Nephron (organoid): ENCODE data around the gene MMP25.

Source experiments
- H3K27ac Mint-ChIP-seq, 3 experiments: 2 replicates each; pipeline ENCODE4 v1.8.0; 2020; ENCODE audit warnings: mixed read lengths in 3 of 3, mild to moderate bottlenecking in 2 of 3, moderate library complexity in 1 of 3
- H3K27me3 Mint-ChIP-seq: 2 replicates; pipeline ENCODE4 v1.8.0; 2021; ENCODE audit warnings: low read depth, mild to moderate bottlenecking, moderate library complexity, mixed read lengths
- H3K36me3 Mint-ChIP-seq: 2 replicates; pipeline ENCODE4 v1.8.0; 2020; ENCODE audit warnings: low read depth, mixed read lengths
- H3K4me1 Mint-ChIP-seq: 2 replicates; pipeline ENCODE4 v1.8.0; 2020; ENCODE audit warnings: mixed read lengths
- H3K4me3 Mint-ChIP-seq, 3 experiments: 2 replicates each; pipeline ENCODE4 v1.8.0; 2020; ENCODE audit warnings: mild to moderate bottlenecking in 3 of 3, mixed read lengths in 3 of 3, moderate library complexity in 2 of 3
- H3K9me3 Mint-ChIP-seq: 2 replicates; pipeline ENCODE4 v1.8.0; 2020; ENCODE audit warnings: mixed read lengths
- CTCF ChIP-seq, 3 experiments: fragments of 200-600 bp; sonication (generic); IDR thresholded peaks; one replicate each; pipeline ENCODE4 v1.5.0; 2021; ENCODE audit warnings: antibody characterized with exemption in 3 of 3; ENCODE audit not compliant: unreplicated experiment in 3 of 3

Gene MMP25

GRCh38 chr16:3086596-3087242 lies 40.4 kb downstream of the MMP25 start:
- Mint-ChIP-seq H3K4me3 (no peak overlapping the region), H3K4me1 (peaks cover 15% of the 10 kb centered on the region), H3K27me3 (peaks cover under 1% of the 10 kb centered on the region), H3K27ac (no peak overlapping the region), H3K36me3 (no peaks in the 10 kb centered on the region), H3K9me3 (no peaks in the 10 kb centered on the region)
- no peak for TF ChIP-seq CTCF (IDR thresholded peaks at IDR 0.05; ENCODE audit: unreplicated experiment in 3 of 3)

DNA sequence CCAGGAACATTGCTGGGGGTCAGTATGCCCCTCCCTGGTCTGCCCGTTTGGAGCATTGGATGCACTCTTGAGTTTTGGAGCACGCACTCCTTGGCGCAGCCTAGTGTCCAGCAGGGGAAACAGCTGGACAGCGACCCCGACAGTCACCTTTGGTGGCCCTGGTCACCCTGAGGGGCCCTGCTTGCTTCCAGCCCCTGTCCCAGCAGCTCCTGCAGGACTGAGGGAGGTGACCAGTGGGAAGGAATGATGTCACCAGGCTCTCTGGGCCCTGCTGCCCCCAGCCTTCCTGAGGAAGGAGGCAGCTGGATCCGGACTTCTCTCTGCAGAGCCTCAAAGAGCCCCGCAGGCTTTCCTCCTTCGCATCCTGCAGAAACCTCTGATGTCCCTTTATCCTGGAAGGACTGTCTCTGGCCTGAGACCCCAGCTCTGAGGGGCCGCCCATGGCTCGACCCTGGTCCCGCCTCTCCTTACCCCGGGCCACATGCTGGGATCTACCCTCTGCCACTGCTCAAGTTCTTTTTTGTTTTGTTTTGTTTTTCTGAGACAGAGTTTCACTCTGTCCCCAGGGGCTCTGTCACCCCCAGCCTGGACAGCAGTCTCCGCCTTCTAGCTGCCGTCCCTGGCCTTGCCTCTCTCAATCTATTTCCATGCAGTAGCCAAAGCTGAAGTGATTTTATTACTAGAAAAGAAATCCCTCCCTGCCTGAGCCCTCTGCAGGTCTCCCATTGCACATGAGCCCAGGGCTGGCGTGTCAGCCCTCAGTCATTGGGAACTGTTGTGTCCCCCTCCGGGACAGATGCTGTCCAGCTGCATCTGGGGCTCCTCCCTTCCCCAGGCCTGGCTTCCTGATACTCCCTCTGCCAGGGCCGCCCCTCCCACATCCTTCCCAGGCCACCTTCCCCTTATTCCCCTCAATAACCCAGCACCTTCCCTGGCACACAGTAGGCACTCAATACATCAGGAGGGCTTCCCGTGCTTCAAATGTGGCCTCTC lies 41.2 kb downstream of the MMP25 start:
- peaks cover 6% of the 10 kb centered on the region for H3K27me3 Mint-ChIP-seq
- H3K4me3 Mint-ChIP-seq, result peak overlapping the region in 2 of 3 experiments; percentile 3 to 20
- H3K36me3 Mint-ChIP-seq, result no peaks in the 10 kb centered on the region
- H3K27ac Mint-ChIP-seq, result peak overlapping the region; percentile 33 to 89 (median 35)
- no peak for TF ChIP-seq CTCF (IDR thresholded peaks at IDR 0.05; ENCODE audit: unreplicated experiment in 3 of 3)
- peaks cover 15% of the 10 kb centered on the region for H3K4me1 Mint-ChIP-seq
- no peaks in the 10 kb centered on the region for H3K9me3 Mint-ChIP-seq

DNA sequence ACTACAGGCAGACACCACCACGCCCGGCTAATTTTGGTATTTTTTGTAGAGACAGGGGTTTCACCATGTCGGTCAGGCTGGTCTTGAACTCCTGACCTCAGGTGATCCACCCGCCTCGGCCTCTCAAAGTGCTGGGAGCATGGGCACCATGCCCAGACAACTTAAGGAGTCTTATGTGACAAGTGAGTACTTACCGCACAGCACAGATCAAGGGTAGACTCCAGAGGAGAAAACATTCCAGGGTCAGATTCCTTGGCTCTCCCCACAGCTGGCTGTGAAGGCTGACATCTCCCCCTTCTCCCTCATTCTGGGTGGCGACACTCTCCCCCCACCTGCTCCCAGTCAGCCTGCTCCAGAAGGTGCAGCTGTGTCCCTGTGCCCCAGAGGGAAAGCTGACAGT lies 42.1 kb downstream of the MMP25 start:
- Mint-ChIP-seq H3K9me3 (no peaks in the 10 kb centered on the region), H3K27me3 (peaks cover 6% of the 10 kb centered on the region), H3K27ac (peak overlapping the region in 2 of 3 experiments; percentile 33 to 89), H3K4me1 (peaks cover 19% of the 10 kb centered on the region), H3K4me3 (peak overlapping the region in 1 of 3 experiments; percentile 12), H3K36me3 (no peaks in the 10 kb centered on the region)
- TF ChIP-seq CTCF (IDR thresholded peaks at IDR 0.05; ENCODE audit: unreplicated experiment in 3 of 3), result no peak

DNA sequence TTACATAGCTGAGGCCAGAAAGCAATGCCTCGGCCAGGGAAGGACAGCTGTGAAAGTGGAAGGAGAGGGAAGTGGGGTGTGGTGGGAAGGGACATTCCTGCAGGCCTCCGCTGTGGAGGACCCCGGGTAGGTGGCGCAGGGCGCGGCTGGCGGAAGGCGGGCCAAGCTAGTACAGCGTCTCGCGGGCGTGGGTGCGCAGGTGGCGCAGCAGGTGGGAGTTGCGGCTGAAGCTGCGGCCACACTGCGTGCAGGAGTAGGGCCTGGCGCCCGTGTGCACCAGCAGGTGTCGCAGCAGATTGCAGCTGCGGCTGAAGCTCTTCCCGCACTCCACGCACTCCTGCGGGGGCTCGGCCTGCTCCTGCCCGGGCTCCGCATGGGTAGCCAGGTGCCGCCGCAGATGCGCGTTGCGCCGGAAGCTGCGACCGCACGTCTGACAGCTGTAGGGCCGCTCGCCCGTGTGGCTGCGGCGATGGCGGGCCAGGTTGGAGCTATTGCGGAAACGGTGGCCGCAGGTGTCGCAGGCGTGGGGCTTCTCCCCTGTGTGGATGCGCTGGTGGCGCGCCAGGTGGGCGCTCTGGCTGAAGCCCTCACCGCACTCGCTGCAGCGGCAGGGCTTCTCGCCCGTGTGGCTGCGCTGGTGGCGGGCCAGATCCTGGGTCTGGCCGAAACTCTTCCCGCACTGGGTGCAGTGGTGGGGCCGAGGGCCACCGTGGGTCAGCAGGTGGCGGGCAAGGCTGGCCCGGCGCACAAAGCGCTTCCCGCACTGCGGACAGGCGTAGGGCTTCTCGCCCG lies 42.8 kb downstream of the MMP25 start:
- H3K27me3 Mint-ChIP-seq, result peaks cover 6% of the 10 kb centered on the region
- H3K27ac Mint-ChIP-seq, result peak overlapping the region in 2 of 3 experiments; percentile 33 to 89
- H3K4me1 Mint-ChIP-seq, result peaks cover 19% of the 10 kb centered on the region
- no peaks in the 10 kb centered on the region for H3K9me3 Mint-ChIP-seq
- no peaks in the 10 kb centered on the region for H3K36me3 Mint-ChIP-seq
- peak overlapping the region in 1 of 3 experiments; percentile 12 for H3K4me3 Mint-ChIP-seq
- no peak for TF ChIP-seq CTCF (IDR thresholded peaks at IDR 0.05; ENCODE audit: unreplicated experiment in 3 of 3)

DNA sequence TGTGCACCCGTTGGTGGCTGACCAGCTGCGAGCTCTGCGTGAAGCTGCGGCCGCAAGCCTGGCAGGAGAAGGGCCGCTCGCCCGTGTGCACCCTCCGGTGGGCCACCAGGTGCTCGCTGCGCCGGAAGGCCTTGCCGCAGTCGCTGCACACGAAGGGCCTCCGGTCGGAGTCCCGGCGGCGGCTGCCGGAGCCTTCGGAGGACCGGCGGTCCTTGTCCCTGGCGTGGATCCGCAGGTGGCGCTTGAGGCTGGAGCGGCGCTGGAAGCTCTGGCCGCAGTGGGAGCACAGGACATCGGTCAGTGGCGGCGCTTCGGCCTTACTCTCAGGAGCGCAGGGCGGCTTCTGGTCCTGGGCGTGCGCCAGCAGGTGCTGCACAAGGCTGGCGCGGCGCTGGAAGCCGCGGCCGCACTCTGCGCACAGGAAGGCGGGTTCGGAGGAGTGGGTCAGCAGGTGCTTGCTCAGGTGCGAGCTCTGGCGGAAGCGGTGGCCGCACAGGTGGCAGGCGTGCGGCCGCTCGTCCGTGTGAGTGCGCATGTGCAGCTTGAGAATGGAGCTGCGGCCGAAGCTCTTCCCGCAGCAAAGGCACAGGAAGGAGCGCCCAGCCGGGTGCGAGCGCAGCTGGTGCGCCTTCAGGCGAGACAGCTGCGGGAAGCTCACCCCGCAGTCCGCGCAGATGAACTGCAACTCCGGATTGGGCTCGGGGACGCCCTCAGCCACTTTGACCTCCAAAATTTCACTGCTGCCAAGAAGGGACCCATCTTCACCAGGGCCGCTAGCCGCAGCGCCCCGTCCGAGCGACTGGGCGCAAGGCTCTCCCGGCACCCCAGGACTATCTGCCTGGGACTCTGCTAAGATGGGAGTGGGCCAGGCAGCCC lies 43.6 kb downstream of the MMP25 start:
- H3K4me3 Mint-ChIP-seq, result no peak overlapping the region
- H3K4me1 Mint-ChIP-seq, result peaks cover 19% of the 10 kb centered on the region
- TF ChIP-seq CTCF (IDR thresholded peaks at IDR 0.05; ENCODE audit: unreplicated experiment in 3 of 3), result no peak
- H3K36me3 Mint-ChIP-seq, result no peaks in the 10 kb centered on the region
- H3K9me3 Mint-ChIP-seq, result no peaks in the 10 kb centered on the region
- no peak overlapping the region for H3K27ac Mint-ChIP-seq
- H3K27me3 Mint-ChIP-seq, result peaks cover 6% of the 10 kb centered on the region
